Raji (cell line): ENCODE measurements around the gene SERBP1.

Experiments
- POLR2A ChIP-seq: IDR thresholded peaks from 2 replicates; pipeline ENCODE4 v1.6.1; 2011; ENCODE audit warnings: low read depth, low read length, control low read depth; ENCODE audit not compliant: insufficient read depth

SERBP1 gene

DNA sequence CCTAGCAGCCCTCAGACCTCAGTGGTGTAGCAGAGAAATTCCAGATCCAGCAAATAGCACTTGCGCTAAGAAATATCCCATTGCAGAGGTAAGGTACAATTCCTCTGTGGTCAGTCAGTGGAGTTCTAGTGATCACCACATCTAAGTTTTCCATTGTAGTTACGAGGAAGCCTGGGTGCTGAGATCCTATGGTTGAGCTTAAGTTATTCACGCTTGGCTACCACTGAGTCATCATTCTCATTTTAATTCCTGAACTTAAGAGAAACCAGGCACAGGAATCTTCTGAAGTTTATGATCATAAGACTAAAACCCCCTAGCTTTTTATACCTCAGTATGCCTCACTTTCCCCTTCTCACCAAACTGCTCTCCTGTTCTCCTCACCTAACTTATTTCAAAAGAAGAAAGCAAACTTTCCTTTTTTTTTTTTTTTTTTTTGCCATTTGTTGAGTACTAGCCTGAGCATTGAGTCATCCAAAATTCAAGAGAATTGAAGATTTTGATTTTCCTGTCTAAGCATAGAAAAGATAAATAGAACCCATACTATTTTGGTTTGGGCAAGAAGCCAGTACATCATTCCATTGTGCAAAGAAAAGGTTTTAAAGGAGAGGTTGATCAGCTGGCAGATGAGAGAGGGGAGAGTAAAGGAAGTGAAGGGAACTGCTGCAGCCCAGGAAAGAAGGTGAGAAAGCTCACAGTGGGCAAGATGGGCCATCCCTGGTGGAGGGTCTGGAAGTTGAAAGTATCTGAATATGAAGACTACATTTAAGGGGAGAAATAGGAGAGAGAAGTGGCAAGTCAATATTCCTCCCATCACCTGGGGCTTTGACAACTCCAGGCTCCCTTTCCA lies 39.9 kb downstream of the SERBP1 start:
- no peak for TF ChIP-seq POLR2A

GRCh38 chr1:67383999-67384638 lies 46.1 kb downstream of the SERBP1 start:
- no peak for TF ChIP-seq POLR2A

DNA sequence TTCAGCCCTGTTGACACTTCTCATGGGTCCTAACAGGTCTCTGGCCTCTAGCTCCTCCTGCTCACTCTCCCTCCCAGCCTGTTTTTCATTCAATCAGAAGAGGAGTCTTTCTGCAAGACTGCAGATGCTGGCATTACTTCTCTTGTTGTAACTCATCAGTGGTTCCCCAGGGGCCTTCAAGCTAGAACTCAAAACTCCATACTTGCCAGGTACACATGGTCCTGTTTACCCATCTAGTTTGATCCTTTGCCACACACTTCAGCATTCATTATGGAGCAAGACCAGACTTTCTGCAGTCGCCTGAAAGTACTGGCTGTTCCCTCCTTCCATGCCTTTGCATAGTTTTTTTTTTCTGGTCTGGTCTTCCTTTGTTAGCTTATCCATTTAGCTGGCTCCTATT lies 47.9 kb downstream of the SERBP1 start:
- no peak for TF ChIP-seq POLR2A

DNA sequence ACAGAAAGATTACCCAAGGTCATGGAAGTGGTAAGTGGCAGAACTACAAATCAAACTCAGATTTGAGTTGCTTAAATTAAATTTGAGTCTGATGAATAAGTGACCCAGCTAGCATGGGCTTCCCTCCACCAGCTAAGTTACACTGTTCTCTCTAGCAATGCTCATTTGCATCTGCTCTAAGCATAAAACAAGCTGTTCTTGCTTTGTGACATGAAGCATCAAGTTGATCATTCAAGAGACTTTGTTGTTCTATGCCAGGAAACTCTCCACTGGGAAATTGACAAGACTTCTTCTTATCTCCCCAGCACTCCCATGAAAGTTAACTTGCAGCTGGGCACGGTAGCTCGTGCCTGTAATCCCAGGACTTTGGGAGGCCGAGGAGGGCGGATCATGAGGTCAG lies 49.0 kb downstream of the SERBP1 start:
- no peak for TF ChIP-seq POLR2A

- TF ChIP-seq POLR2A, result no peak
These were observed 52.9 kb downstream of the SERBP1 start for GRCh38 chr1:67377253-67377652.

DNA sequence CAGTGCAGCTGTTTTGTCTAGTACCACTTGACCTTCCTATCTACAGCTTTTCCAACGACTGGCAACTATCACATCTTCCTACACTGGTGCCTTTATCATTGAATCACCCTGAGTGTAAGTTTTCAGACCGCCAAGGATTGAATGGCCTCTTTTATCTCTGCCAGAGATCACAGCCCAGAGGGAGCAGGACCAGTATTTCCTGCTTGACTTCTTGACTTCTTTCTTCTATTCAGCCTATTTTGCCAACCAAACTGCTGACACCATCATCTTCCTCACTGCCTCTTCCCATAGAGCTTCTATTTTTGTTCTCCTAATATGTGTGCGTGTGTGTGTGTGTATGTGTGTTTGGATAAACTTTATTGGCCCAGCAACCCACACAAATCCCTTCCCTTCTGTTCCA lies 53.8 kb downstream of the SERBP1 start:
- TF ChIP-seq POLR2A, result no peak

DNA sequence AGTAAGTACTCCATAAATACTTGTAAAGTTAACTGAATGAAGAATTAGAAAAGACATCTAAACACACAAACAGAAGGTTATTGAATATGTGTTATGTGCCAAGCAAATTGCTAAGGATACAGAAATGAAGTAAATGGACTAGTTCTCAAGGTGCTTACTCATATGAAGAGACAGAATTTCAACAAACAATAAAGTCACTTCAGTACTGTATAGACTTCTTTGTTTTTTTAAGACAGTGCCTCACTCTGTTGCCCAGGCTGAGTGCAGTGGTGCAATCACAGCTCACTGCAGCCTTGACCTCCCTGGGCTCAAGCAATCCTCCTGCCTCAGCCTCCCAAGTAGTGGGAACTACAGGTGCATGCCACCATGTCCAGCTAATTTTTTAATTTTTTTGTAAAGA lies 57.3 kb downstream of the SERBP1 start:
- TF ChIP-seq POLR2A, result no peak

- TF ChIP-seq POLR2A, result no peak
These were observed 58.1 kb downstream of the SERBP1 start for GRCh38 chr1:67372136-67372535.

DNA sequence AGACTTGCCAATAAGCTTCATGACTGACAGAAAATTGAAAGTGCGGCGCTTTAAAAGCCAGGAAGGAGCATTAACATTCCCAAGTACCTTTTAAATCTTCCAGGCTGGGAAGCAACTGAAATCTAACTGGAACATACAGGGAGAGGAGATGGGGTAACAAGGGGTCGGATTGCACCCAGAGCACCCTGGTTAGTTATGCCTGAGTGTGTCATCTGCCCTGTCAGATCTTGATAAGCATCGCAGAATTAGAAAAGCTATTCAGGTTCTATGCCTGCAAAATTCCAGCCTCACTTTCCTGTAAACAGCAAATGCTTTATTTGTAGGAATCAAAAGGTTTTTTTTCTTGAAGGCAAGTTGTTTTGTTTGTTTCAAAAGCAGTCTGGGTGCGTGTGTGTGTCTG lies 58.5 kb downstream of the SERBP1 start:
- no peak for TF ChIP-seq POLR2A

- no peak for TF ChIP-seq POLR2A
These were observed 59.2 kb downstream of the SERBP1 start for GRCh38 chr1:67371043-67371442.

DNA sequence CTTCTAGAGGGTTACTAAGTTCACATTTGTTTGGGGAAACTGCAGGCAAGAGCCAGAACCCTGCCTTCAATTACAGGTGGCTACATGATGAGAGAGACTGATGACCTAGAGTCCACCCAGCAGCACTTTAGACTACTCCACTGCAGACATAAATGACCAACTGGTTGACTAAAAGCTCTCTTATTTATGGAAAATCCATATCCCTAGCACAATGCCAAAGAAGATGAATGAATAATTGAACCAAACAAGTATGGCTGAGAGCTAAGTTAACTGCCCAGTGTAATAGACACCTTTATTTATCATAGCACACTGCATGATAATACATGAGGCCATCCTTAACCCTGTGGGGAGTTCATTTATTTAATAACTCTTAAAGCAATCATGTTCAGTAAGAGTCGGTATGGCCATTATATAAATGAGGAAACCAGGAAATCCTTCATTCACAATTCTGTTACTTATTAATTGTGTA lies 62.1 kb downstream of the SERBP1 start:
- TF ChIP-seq POLR2A, result no peak

- TF ChIP-seq POLR2A, result no peak
These were observed 62.7 kb downstream of the SERBP1 start for GRCh38 chr1:67367370-67368045.

DNA sequence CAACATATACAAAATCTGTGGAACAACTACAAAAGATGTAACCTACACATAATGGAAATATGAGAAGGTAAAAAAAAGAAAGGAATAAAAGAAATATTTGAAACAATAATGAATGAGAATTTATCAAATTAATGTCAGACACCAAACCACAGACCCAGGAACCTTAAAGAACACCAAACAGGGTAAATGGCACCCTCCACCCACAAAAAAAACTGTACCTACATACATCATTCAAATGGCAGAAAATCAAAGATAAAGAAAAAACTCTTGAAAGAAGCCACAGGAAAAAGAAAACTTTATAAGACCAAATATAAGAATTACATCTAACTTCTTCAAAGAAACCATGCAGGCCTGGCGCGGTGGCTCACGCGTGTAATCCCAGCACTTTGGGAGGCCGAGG lies 68.6 kb downstream of the SERBP1 start:
- no peak for TF ChIP-seq POLR2A

- no peak for TF ChIP-seq POLR2A
These were observed 70.6 kb downstream of the SERBP1 start for GRCh38 chr1:67359592-67359991.
